Stimulated activated CD8-positive, alpha-beta memory T cell treated with anti-CD3 and anti-CD28 coated beads, Interleukin-7, amount 100 ng/mL, for 4 hours (primary cell): ENCODE results near the gene ADAM19.
A peak's percentile ranks its signal among the peaks of the same experiment; 100 is the strongest.
"Not testable (repeated sequence)": the region's sequence is repeated elsewhere in the genome, so short reads cannot be mapped to it uniquely, and the experiment has no call there.

Experiments used
- DNase-seq, 2 donors: peaks; one replicate each; pipeline ENCODE4 v3.0.0-alpha.2; 2020; ENCODE audit warnings: low read depth in 2 of 2

Gene ADAM19

GRCh38 chr5:157463081-157463480 is 112.5 kb downstream of the ADAM19 start:
- no peak for DNase-seq

GRCh38 chr5:157460921-157461792 is 114.4 kb downstream of the ADAM19 start:
- no peak for DNase-seq

GRCh38 chr5:157459715-157460599 is 115.6 kb downstream of the ADAM19 start, which contains the start of gene NIPAL4:
NIPAL4 (plus strand) TSS chr5:157460213; CDS start chr5:157460321, 108 bp downstream.
- DNase-seq: peak in 1 of 2 donors; percentile 41

- DNase-seq: no peak
These were observed 116.7 kb downstream of the ADAM19 start for GRCh38 chr5:157458835-157459234.

- no peak for DNase-seq
These were observed 118.2 kb downstream of the ADAM19 start for GRCh38 chr5:157457391-157457790.

GRCh38 chr5:157456301-157456700 is 119.3 kb downstream of the ADAM19 start:
- no peak for DNase-seq

- no peak for DNase-seq
These were observed 120.5 kb downstream of the ADAM19 start for GRCh38 chr5:157455057-157455456.

GRCh38 chr5:157454273-157454672 is 121.3 kb downstream of the ADAM19 start:
- DNase-seq: no peak

- no peak for DNase-seq
These were observed 123.8 kb downstream of the ADAM19 start for GRCh38 chr5:157451806-157452205.

GRCh38 chr5:157450024-157450423 is 125.6 kb downstream of the ADAM19 start:
- DNase-seq: no peak

- no peak for DNase-seq
These were observed 126.4 kb downstream of the ADAM19 start for GRCh38 chr5:157449011-157449723.

GRCh38 chr5:157447201-157447637 is 128.4 kb downstream of the ADAM19 start:
- no peak for DNase-seq

GRCh38 chr5:157446412-157446935 is 129.1 kb downstream of the ADAM19 start:
- DNase-seq: no peak

GRCh38 chr5:157445745-157446411 is 129.7 kb downstream of the ADAM19 start:
- DNase-seq: no peak

GRCh38 chr5:157444224-157444623 is 131.4 kb downstream of the ADAM19 start:
- DNase-seq: no peak

GRCh38 chr5:157443041-157443549 is 132.5 kb downstream of the ADAM19 start:
- no peak for DNase-seq

- DNase-seq: no peak
These were observed 141.5 kb downstream of the ADAM19 start for GRCh38 chr5:157434096-157434495.

- no peak for DNase-seq
These were observed 143.9 kb downstream of the ADAM19 start for GRCh38 chr5:157431544-157432200.

GRCh38 chr5:157429920-157430319 is 145.7 kb downstream of the ADAM19 start:
- not testable (repeated sequence) for DNase-seq
